ENCODE data around the gene GTF2E1. TPM values are rescaled to one million over a fixed set of nuclear protein-coding genes. Genes with fewer than 3 reads are reported as not detected.

Gene GTF2E1
- total RNA-seq, 1 donor from 2014 or later, result 78.2 TPM

DNA sequence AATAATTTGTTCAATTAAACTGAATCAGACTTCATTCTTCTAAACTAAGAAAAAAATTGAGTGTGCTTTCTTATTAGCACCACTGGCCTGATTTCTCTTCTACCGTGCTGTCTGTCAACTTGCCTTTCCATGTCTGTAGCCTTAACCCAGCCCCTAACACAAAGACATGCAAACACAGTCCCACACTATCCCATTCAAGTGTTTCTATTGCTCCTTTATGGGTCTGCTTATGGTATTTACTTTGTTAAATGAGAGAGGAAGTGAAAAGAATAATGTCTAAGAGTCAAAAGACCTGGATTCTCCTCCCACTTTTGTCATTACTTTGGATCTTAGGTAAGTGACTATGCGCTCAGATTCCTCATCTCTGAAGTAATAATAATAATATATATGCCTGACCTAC lies 55.3 kb downstream of the GTF2E1 start:
- peaks cover 2% of the 10 kb centered on the region for H3K27me3 Mint-ChIP-seq (ENCODE audit: insufficient read depth, low read depth)
- Histone ChIP-seq H3K79me2 (ENCODE audit: low read depth) (no peaks in the 10 kb centered on the region), H4K20me1 (ENCODE audit: low read depth) (no peaks in the 10 kb centered on the region), H3K9me3 (ENCODE audit: low read depth) (no peaks in the 10 kb centered on the region), H3F3A (ENCODE audit: low read depth) (no peaks in the 10 kb centered on the region), H3K27ac (no peak overlapping the region), H3K4me2 (no peak overlapping the region), H2AFZ (replicated peaks) (no peak overlapping the region), H3K9ac (no peak overlapping the region), H3K27me3 (no peaks in the 10 kb centered on the region), H3K4me1 (no peaks in the 10 kb centered on the region), H3K4me3 (no peak overlapping the region), H3K36me3 (no peaks in the 10 kb centered on the region)
- no peak overlapping the region for H3K27ac Mint-ChIP-seq
- no peaks in the 10 kb centered on the region for H3K9me3 Mint-ChIP-seq
- H3K4me1 Mint-ChIP-seq, result no peaks in the 10 kb centered on the region
- DNase-seq (ENCODE audit: low spot score), result no peak
- no peak for TF ChIP-seq CTCF (IDR thresholded peaks at IDR 0.05)
- TF ChIP-seq EZH2phosphoT487 (IDR thresholded peaks at IDR 0.05), result no peak
- no peak for TF ChIP-seq EZH2 (IDR thresholded peaks at IDR 0.05)
- no peaks in the 10 kb centered on the region for H3K36me3 Mint-ChIP-seq
- no peak overlapping the region for H3K4me3 Mint-ChIP-seq

- no peak overlapping the region for H3K27ac Mint-ChIP-seq
- H3K27me3 Mint-ChIP-seq (ENCODE audit: insufficient read depth, low read depth), result peaks cover 2% of the 10 kb centered on the region
- TF ChIP-seq EZH2 (IDR thresholded peaks at IDR 0.05), result no peak
- Histone ChIP-seq H3K36me3 (no peaks in the 10 kb centered on the region), H3K27ac (no peak overlapping the region), H2AFZ (replicated peaks) (no peak overlapping the region), H3K9me3 (ENCODE audit: low read depth) (no peaks in the 10 kb centered on the region), H3K4me2 (no peak overlapping the region), H3K79me2 (ENCODE audit: low read depth) (no peaks in the 10 kb centered on the region), H3K4me1 (no peaks in the 10 kb centered on the region), H3K4me3 (no peak overlapping the region), H3K9ac (no peak overlapping the region), H3F3A (ENCODE audit: low read depth) (no peaks in the 10 kb centered on the region), H4K20me1 (ENCODE audit: low read depth) (no peaks in the 10 kb centered on the region), H3K27me3 (no peaks in the 10 kb centered on the region)
- H3K36me3 Mint-ChIP-seq, result no peaks in the 10 kb centered on the region
- H3K4me1 Mint-ChIP-seq, result no peaks in the 10 kb centered on the region
- no peak overlapping the region for H3K4me3 Mint-ChIP-seq
- no peaks in the 10 kb centered on the region for H3K9me3 Mint-ChIP-seq
- DNase-seq (ENCODE audit: low spot score), result no peak
Observed at GRCh38 chr3:120798346-120798745, 55.8 kb downstream of the GTF2E1 start.

- Mint-ChIP-seq H3K36me3 (no peaks in the 10 kb centered on the region), H3K4me1 (no peaks in the 10 kb centered on the region), H3K27me3 (ENCODE audit: insufficient read depth, low read depth) (no peaks in the 10 kb centered on the region), H3K27ac (no peak overlapping the region), H3K4me3 (no peak overlapping the region), H3K9me3 (no peaks in the 10 kb centered on the region)
- Histone ChIP-seq H3K79me2 (ENCODE audit: low read depth) (no peaks in the 10 kb centered on the region), H3K9me3 (ENCODE audit: low read depth) (no peaks in the 10 kb centered on the region), H3F3A (ENCODE audit: low read depth) (no peaks in the 10 kb centered on the region), H3K4me2 (no peak overlapping the region), H3K27me3 (no peaks in the 10 kb centered on the region), H2AFZ (replicated peaks) (no peak overlapping the region), H3K27ac (no peak overlapping the region), H3K4me1 (no peaks in the 10 kb centered on the region), H4K20me1 (ENCODE audit: low read depth) (no peaks in the 10 kb centered on the region), H3K9ac (no peak overlapping the region), H3K36me3 (no peaks in the 10 kb centered on the region), H3K4me3 (no peak overlapping the region)
- TF ChIP-seq CTCF (IDR thresholded peaks at IDR 0.05), result no peak
- no peak for TF ChIP-seq EZH2phosphoT487 (IDR thresholded peaks at IDR 0.05)
- TF ChIP-seq EZH2 (IDR thresholded peaks at IDR 0.05), result no peak
- DNase-seq (ENCODE audit: low spot score), result no peak
Observed at GRCh38 chr3:120800625-120801024, 58.1 kb downstream of the GTF2E1 start.

- no peak overlapping the region for H3K4me3 ChIP-seq
- no peaks in the 10 kb centered on the region for H3F3A ChIP-seq (ENCODE audit: low read depth)
- H3K27ac ChIP-seq, result no peak overlapping the region
- no peak overlapping the region for H2AFZ ChIP-seq (replicated peaks)
- no peaks in the 10 kb centered on the region for H3K36me3 Mint-ChIP-seq
- H3K9me3 Mint-ChIP-seq, result no peaks in the 10 kb centered on the region
- H3K4me1 Mint-ChIP-seq, result no peaks in the 10 kb centered on the region
- TF ChIP-seq EZH2phosphoT487 (IDR thresholded peaks at IDR 0.05) (no peak), EZH2 (IDR thresholded peaks at IDR 0.05) (no peak)
- no peak overlapping the region for H3K9ac ChIP-seq
- H3K27ac Mint-ChIP-seq, result no peak overlapping the region
- H3K4me3 Mint-ChIP-seq, result no peak overlapping the region
- no peak for DNase-seq (ENCODE audit: low spot score)
- no peaks in the 10 kb centered on the region for H3K79me2 ChIP-seq (ENCODE audit: low read depth)
- no peak overlapping the region for H3K4me2 ChIP-seq
- no peaks in the 10 kb centered on the region for H4K20me1 ChIP-seq (ENCODE audit: low read depth)
- no peaks in the 10 kb centered on the region for H3K27me3 ChIP-seq
- no peaks in the 10 kb centered on the region for H3K4me1 ChIP-seq
- no peaks in the 10 kb centered on the region for H3K36me3 ChIP-seq
- no peaks in the 10 kb centered on the region for H3K27me3 Mint-ChIP-seq (ENCODE audit: insufficient read depth, low read depth)
- no peaks in the 10 kb centered on the region for H3K9me3 ChIP-seq (ENCODE audit: low read depth)
Observed at GRCh38 chr3:120801484-120801883, 58.9 kb downstream of the GTF2E1 start.
